CD4-positive, alpha-beta T cell treated with Interleukin-1 beta for 1 hour (primary cell): ENCODE data around the gene NUDCD2.
"Not testable (repeated sequence)": the region's sequence is repeated elsewhere in the genome, so short reads cannot be mapped to it uniquely, and the experiment has no call there.

Experiments
- DNase-seq, 2 donors: peaks; one replicate each; pipeline ENCODE4 v3.0.0-alpha.2; 2020 to 2022

Gene NUDCD2

DNA sequence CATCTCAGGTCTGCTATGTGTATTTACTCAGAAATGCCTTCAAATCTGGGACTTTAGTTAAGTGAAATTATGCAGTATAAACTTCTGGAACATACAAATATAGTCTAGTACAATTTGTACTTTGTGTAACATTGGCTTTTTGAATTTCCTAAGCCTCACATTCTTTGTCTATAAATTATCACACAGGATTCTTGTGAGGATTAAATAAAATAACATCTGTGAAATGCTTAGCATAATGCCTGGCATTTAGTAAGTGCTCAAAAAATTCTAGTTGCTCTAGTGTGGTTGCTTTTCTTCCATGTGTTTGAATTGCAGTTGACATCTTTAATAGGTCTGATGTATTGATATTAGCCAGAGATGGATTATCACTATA, 3.1 kb upstream of the NUDCD2 start:
- DNase-seq: no peak

GRCh38 chr5:163460562-163461171, 765 bp upstream of the NUDCD2 start, which contains the start of gene HMMR:
TSS of gene HMMR (plus strand) at chr5:163460632. CDS start at chr5:163460693, 61 bp downstream.
- no peak for DNase-seq

- DNase-seq: no peak
Observed at GRCh38 chr5:163459462-163459818, 462 bp downstream of the NUDCD2 start.

DNA sequence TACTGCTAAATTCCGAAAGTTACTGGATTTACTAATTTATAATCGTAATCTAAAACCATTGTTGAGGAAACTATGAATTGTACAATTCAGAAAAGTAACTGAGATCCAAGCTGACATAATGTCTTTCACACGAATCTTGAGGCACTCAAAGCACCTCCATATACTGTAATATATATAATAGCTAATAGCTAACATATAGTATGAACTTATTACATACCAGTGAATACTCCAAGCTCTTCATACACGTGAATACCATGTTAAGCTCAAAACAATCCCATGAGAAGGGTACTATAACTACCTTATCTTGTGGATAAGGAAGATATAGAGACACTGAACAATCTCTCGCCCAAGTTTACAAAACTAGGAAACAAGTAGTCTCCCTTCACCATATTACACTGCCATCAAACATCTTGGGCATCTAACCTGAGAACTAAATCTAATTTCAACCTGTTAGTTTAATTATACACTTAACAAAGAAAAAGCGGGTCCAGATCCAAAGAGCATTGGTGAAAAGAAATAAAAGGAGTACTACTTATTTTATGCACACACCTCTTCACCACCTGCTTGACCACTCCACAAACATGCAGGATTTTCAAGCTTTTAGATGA, 1.0 kb downstream of the NUDCD2 start:
- no peak for DNase-seq

DNA sequence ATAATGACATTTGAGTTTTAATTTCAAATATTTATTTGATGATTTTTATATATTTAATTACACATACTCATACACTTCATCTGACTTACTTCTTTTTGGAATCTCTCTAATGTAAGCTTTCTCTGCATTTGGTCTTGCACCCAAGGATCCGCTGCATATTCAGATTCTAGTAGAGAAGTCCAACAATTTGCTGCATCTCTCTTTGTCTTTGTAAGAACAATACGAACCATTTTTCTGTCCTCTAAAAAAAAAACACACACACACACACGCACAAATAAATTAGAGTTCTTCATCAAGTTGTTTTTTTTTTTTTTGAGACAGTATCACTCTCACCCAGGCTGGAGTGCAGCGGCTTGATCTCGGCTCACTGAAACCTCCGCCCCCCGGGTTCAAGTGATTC, 3.1 kb downstream of the NUDCD2 start:
- DNase-seq: no peak

DNA sequence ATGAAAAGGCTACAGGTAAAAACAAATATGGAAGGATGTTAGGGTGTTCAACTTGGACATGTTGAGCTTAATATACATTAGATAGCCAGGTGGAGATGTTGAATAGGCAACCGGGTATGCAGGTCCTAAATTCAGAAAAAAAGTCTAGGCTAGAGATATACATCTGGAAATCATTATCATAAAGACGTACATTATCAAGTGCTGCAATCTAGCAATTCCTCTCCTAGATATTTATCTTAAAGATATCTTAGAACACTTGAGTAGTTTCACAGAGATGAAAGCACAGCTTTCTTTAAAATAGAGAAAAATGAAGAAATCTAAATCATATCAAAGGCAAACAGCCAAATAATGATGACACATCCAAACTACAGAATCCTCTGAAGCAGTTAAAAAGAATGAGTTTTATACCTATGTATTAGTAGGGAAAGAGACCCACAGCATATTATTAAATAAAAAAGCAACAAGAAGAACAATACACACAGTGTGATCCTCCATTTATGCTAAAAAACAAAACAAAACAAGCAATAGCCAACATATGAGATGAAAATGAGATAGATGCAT, 3.8 kb downstream of the NUDCD2 start:
- no peak for DNase-seq

DNA sequence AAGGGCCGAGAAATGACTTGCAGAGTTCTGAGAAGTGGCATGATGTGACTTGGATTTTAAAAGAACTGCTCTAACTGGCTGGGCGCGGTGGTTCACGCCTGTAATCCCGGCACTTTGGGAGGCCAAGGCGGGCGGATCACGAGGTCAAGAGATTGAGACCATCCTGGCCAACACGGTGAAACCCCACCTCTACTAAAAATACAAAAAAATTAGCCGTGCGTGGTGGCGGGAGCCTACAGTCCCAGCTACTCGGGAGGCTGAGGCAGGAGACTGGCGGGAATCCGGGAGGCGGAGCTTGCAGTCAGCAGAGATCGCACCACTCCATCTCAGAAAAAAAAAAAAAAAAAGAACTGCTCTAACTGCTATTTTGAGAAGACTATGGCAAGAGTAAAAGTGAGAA, 4.5 kb downstream of the NUDCD2 start:
- DNase-seq: not testable (repeated sequence)

- DNase-seq: no peak
Observed at GRCh38 chr5:163453705-163454104, 6.2 kb downstream of the NUDCD2 start.

DNA sequence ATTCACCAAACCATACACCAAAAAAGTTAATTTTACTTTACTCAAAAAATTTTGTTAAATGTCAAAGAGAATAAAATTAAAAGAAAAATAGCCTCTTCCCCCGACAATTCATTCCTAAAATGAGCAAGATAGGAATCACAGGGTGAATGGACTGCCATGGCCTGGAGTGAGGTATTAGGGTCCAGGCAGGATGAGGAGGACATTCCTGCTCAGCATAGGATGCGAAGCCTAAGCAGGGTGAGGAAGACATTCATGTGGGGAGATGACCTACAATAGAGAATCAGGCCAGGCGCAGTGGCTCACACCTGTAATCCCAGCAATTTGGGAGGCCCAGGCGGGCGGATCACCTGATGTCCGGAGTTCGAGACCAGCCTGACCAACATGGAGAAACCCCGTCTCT, 8.4 kb downstream of the NUDCD2 start:
- DNase-seq: no peak

DNA sequence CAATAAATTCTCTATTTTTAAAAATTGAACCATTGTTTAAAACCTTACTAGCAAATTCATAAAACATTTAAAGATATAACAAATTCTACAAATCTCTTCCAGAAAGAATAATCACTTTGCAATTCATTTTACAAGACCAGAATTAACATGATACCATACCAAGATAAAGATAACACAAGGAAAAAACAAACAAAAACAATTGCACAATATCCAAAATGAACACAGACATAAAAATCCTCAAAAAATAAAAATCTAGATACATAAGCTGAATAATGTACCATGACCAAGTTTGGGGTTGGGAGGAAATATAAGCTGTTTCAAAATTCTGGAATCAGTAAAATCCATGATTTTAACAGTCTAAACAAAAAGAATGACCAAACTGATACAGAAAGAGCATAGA, 11.4 kb downstream of the NUDCD2 start:
- DNase-seq: no peak

GRCh38 chr5:163447875-163448274, 12.0 kb downstream of the NUDCD2 start:
- no peak for DNase-seq

GRCh38 chr5:163447191-163447590, 12.7 kb downstream of the NUDCD2 start:
- DNase-seq: no peak

- no peak for DNase-seq
Observed at GRCh38 chr5:163445345-163445744, 14.6 kb downstream of the NUDCD2 start.

DNA sequence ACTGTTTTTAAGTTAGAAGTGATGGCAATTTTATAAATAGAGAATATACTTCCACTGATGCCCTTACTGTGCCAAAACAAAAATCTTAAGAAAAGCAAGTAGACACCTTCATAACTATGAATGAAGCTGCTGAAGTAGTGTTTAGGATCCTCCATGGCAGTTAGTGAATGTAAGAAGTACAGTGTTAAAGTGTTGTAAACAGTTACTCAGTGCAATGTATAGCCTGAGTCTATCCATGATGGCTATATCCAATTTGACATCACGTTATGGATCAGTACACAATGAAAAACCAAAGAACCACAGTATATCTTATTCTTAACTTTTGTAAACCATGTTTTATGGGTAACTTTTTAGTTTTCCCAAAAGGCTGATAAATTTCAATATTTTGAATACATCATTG, 15.4 kb downstream of the NUDCD2 start:
- DNase-seq: no peak

DNA sequence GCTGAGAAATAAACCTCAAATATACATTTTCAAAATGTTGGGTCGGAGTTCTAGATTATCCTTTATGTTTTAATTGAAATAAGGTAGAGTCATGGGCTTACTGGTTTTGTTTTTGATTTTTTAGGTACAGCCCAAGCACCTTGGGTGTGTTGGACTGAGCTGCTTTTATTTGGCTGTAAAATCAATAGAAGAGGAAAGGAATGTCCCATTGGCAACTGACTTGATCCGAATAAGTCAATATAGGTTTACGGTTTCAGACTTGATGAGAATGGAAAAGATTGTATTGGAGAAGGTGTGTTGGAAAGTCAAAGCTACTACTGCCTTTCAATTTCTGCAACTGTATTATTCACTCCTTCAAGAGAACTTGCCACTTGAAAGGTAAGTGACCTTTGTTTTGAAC, 18.9 kb downstream of the NUDCD2 start:
- no peak for DNase-seq

- DNase-seq: no peak
Observed at GRCh38 chr5:163439092-163439425, 20.8 kb downstream of the NUDCD2 start.

DNA sequence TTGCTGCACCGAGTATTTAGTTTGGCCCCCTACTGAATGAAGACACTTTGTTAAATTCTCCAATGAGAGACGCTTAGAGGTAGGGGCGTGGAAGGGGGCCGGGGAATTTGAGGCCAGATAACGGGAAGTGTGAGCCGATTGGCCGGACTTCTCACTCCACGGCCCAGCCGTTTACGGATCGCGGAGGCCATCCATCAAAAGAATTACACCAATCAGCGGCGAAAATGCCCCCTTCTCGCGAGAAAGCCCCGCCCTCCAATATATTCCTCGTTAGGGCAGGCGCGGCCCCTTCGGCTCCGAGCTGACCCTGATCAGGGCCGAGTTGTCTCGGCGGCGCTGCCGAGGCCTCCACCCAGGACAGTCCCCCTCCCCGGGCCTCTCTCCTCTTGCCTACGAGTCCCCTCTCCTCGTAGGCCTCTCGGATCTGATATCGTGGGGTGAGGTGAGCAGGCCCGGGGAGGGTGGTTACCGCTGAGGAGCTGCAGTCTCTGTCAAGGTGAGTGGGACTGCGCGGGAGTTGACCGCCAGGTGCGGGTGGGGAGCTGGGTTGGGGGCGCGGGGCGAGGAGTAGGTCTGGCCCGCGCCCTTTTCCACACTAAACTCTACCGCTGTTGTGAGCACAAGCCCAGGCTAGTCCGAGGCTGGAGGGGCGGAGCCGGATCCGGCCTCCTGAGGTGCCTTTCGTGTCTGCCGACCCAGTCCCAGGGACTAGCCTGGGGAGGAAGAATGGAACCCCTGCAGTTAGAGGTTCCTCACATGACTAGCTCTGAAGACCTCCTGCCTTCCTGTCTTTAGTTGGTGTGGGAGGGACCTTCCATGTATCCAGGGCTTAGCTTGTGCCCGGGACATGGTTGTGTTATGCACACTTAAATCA, 22.4 kb downstream of the NUDCD2 start, which contains the start of gene CCNG1:
Gene CCNG1, plus strand, starts transcription at position 287 of the 874 bp plus-strand sequence. CDS start 1,662 bp downstream, outside the sequence.
- peak; percentile 91 to 93 for DNase-seq

DNA sequence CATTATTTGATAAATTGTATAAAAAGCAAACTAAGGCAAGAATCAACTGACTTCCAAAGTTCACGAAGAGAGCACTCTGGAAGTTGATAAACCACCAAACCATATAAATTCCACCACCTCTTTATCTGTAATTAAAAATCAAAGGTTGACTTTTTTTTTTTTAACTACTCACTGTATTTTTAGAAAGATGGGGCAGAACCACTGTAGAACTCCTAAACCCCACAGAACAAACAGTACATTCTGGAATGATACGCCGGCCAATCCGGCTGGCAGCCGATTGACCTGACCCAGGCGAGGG, 22.9 kb downstream of the NUDCD2 start:
- no peak for DNase-seq

DNA sequence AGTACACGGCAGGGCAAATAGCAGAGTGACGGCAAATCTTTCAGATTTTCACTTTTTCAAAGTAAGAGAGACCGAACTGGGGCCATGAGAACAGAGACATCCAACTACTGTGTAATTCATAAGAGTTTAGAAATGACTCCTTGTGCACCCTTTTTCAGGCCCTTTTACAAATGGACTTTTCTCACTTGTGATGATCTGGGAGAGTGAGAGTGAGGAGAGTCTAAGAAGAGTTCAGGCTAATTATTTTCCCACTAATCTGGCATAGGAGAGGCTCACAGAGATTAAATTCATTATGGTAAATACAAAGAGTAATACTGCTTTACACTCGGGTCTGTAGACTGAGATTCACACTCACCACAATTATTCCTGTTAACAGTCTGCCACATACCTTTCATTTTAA, 23.4 kb downstream of the NUDCD2 start:
- no peak for DNase-seq

GRCh38 chr5:163434401-163434866, 25.5 kb downstream of the NUDCD2 start:
- DNase-seq: no peak

- DNase-seq: no peak
Observed at GRCh38 chr5:163433271-163433670, 26.6 kb downstream of the NUDCD2 start.

DNA sequence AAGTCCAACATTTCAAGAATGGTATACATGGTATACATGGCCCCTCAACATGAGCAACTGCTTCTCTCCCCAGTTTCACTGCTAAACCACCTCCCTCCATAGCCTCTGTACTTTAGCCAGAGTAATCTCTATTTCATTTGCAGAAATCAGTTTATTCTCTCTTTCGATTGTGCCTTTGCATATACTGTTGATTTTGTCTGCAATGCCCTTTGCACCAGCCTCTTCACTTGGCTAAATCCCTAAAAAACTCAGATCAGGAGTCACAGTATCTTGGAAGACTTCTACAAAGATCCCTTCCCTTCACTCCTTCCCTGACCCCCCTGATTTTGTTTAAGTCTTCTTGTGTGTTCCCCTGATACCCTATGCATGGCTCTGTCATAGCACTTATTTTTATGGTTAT, 27.4 kb downstream of the NUDCD2 start:
- DNase-seq: no peak

DNA sequence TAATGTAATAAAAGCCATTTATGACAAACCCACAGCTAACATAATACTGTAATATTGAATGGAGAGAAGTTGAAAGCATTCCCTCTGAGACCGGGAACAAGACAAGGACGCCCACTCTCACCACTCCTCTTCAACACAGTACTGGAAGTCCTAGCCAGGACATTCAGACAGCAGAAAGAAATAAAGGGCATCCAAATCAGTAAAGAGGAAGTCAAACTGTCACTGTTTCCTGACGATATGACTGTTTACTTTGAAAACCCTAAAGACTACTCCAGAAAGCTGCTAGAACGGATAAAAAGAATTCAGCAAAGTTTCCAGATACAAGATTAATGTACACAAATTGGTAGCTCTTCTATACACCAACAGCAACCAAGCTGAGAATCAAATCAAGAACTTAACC, 33.8 kb downstream of the NUDCD2 start:
- not testable (repeated sequence) for DNase-seq

DNA sequence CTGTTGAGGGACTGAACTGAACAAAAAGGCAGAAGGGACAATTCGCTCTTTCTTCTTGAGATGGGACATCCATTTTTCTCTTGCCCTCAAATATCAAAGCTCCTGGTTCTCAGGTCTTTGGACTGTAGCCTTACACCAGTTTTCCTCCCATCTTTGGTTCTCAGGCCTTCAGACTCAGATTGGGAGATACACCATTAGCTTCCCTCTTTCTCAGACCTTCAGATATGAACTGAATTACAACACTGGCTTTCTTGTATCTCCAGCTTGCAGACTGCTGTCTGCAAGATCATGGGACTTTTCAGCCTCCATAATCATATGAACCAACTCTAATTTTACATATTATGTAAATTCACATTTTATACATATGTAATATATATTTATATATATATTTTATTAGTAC, 35.1 kb downstream of the NUDCD2 start:
- DNase-seq: no peak
